ENCODE results near the gene SNRPD2.
"Not testable (repeated sequence)": the region's sequence is repeated elsewhere in the genome, so short reads cannot be mapped to it uniquely, and the experiment has no call there.

The SNRPD2 gene

GRCh38 chr19:45728683-45729082, 36.9 kb upstream of the SNRPD2 start:
- H3K36me3 ChIP-seq (ENCODE audit: control insufficient read depth in 4 of 4, insufficient read depth in 4 of 4, low read length in 3 of 4); H3K9me3 ChIP-seq (ENCODE audit: control extremely low read depth in 1 of 5, control insufficient read depth in 4 of 5, insufficient read depth in 2 of 5, low read depth in 1 of 5, low read length in 4 of 5); DNase-seq; H3K27me3 ChIP-seq (replicated peaks in 2 of 5; ENCODE audit: control insufficient read depth in 4 of 5, insufficient read depth in 5 of 5, low read length in 4 of 5); H3K27ac ChIP-seq (ENCODE audit: insufficient read depth in 1 of 2, low read depth in 1 of 2, low read length in 2 of 2, poor library complexity in 1 of 2, severe bottlenecking in 2 of 2); H3K4me3 ChIP-seq (ENCODE audit: control insufficient read depth in 1 of 7, extremely low read depth in 1 of 7, insufficient read depth in 4 of 7, low read depth in 2 of 7, low read length in 6 of 7); POLR2A ChIA-PET: not testable (repeated sequence)
- peaks cover 2 to 12% (median 9%) of the 10 kb centered on the region in 4 experiments for H3K4me1 ChIP-seq (ENCODE audit: control extremely low read depth in 1 of 4, control insufficient read depth in 4 of 4, insufficient read depth in 4 of 4, low read length in 3 of 4)
- CTCF ChIA-PET, result interaction anchor here (1.1 kb wide), 1 partner anchor 12 kb away, joined by 4 read pairs; no protein-coding TSS in a partner anchor
- WGBS (ENCODE audit: insufficient coverage), result 96% methylated on average over 15 of the region's 18 CpGs

- H3K36me3 ChIP-seq (ENCODE audit: control insufficient read depth in 4 of 4, insufficient read depth in 4 of 4, low read length in 3 of 4), result peaks cover 7 to 13% (median 11%) of the 10 kb centered on the region in 4 experiments
- 91% methylated on average over 10 of the region's 11 CpGs for WGBS (ENCODE audit: insufficient coverage)
- CTCF ChIA-PET, result interaction anchor here (0.6 to 1.7 kb wide), 3 partner anchors 20 to 50 kb away, joined by 3 to 4 read pairs (median 3); no protein-coding TSS in a partner anchor
- POLR2A ChIA-PET; H3K27me3 ChIP-seq (replicated peaks in 2 of 5; ENCODE audit: control insufficient read depth in 4 of 5, insufficient read depth in 5 of 5, low read length in 4 of 5); H3K4me3 ChIP-seq (ENCODE audit: control insufficient read depth in 1 of 7, extremely low read depth in 1 of 7, insufficient read depth in 4 of 7, low read depth in 2 of 7, low read length in 6 of 7); DNase-seq; H3K27ac ChIP-seq (ENCODE audit: insufficient read depth in 1 of 2, low read depth in 1 of 2, low read length in 2 of 2, poor library complexity in 1 of 2, severe bottlenecking in 2 of 2); H3K9me3 ChIP-seq (ENCODE audit: control extremely low read depth in 1 of 5, control insufficient read depth in 4 of 5, insufficient read depth in 2 of 5, low read depth in 1 of 5, low read length in 4 of 5): not testable (repeated sequence)
- H3K4me1 ChIP-seq (ENCODE audit: control extremely low read depth in 1 of 4, control insufficient read depth in 4 of 4, insufficient read depth in 4 of 4, low read length in 3 of 4), result peaks cover 2 to 22% (median 16%) of the 10 kb centered on the region in 4 experiments
Measured at GRCh38 chr19:45720065-45720464, 28.3 kb upstream of the SNRPD2 start.

- Histone ChIP-seq H3K36me3 (ENCODE audit: control insufficient read depth in 4 of 4, insufficient read depth in 4 of 4, low read length in 3 of 4) (peaks cover 5 to 13% (median 7%) of the 10 kb centered on the region in 4 experiments), H3K4me3 (ENCODE audit: control insufficient read depth in 1 of 7, extremely low read depth in 1 of 7, insufficient read depth in 4 of 7, low read depth in 2 of 7, low read length in 6 of 7) (peak overlapping the region in 6 of 7 experiments; percentile 63 to 98 (median 93)), H3K4me1 (ENCODE audit: control extremely low read depth in 1 of 4, control insufficient read depth in 4 of 4, insufficient read depth in 4 of 4, low read length in 3 of 4) (peaks cover 2 to 22% (median 16%) of the 10 kb centered on the region in 4 experiments), H3K9me3 (ENCODE audit: control extremely low read depth in 1 of 5, control insufficient read depth in 4 of 5, insufficient read depth in 2 of 5, low read depth in 1 of 5, low read length in 4 of 5) (no peaks in the 10 kb centered on the region), H3K27me3 (replicated peaks in 2 of 5; ENCODE audit: control insufficient read depth in 4 of 5, insufficient read depth in 5 of 5, low read length in 4 of 5) (no peaks in the 10 kb centered on the region), H3K27ac (ENCODE audit: insufficient read depth in 1 of 2, low read depth in 1 of 2, low read length in 2 of 2, poor library complexity in 1 of 2, severe bottlenecking in 2 of 2) (peak overlapping the region; percentile 83 to 92)
- ChIA-PET POLR2A (interaction anchor here (1.6 kb wide), 1 partner anchor 13 kb away, joined by 6 read pairs; the partner anchor contains the start of gene FBXO46), CTCF (interaction anchor here (1.0 to 1.9 kb wide), 2 partner anchors 12 to 51 kb away, joined by 6 to 7 read pairs; partner anchors contain the start of genes FBXO46 and SIX5)
- WGBS (ENCODE audit: insufficient coverage), result 89% methylated on average over 9 of the region's 12 CpGs
- DNase-seq, result no peak
Measured at GRCh38 chr19:45717983-45718650, 26.4 kb upstream of the SNRPD2 start.

GRCh38 chr19:45717131-45717982, 25.6 kb upstream of the SNRPD2 start:
- peaks cover 2 to 22% (median 16%) of the 10 kb centered on the region in 4 experiments for H3K4me1 ChIP-seq (ENCODE audit: control extremely low read depth in 1 of 4, control insufficient read depth in 4 of 4, insufficient read depth in 4 of 4, low read length in 3 of 4)
- H3K36me3 ChIP-seq (ENCODE audit: control insufficient read depth in 4 of 4, insufficient read depth in 4 of 4, low read length in 3 of 4), result peaks cover 7 to 20% (median 10%) of the 10 kb centered on the region in 4 experiments
- H3K27me3 ChIP-seq (replicated peaks in 2 of 5; ENCODE audit: control insufficient read depth in 4 of 5, insufficient read depth in 5 of 5, low read length in 4 of 5), result no peaks in the 10 kb centered on the region
- ChIA-PET CTCF (interaction anchor here (0.7 to 1.9 kb wide), 5 partner anchors 13 to 52 kb away, joined by 3 to 7 read pairs (median 4); partner anchors contain the start of genes FBXO46 and SIX5), POLR2A (interaction anchor here (0.7 to 1.6 kb wide), 6 partner anchors 12 to 93 kb away, joined by 3 to 9 read pairs (median 6); partner anchors contain the start of genes FBXO46, QPCTL and SIX5)
- WGBS (ENCODE audit: insufficient coverage), result 0% methylated on average over 29 of the region's 51 CpGs
- H3K9me3 ChIP-seq (ENCODE audit: control extremely low read depth in 1 of 5, control insufficient read depth in 4 of 5, insufficient read depth in 2 of 5, low read depth in 1 of 5, low read length in 4 of 5), result no peaks in the 10 kb centered on the region
- peak overlapping the region; percentile 83 to 92 for H3K27ac ChIP-seq (ENCODE audit: insufficient read depth in 1 of 2, low read depth in 1 of 2, low read length in 2 of 2, poor library complexity in 1 of 2, severe bottlenecking in 2 of 2)
- DNase-seq, result peak; percentile 99 to 100 (median 100)
- peak overlapping the region; percentile 39 to 98 (median 93) for H3K4me3 ChIP-seq (ENCODE audit: control insufficient read depth in 1 of 7, extremely low read depth in 1 of 7, insufficient read depth in 4 of 7, low read depth in 2 of 7, low read length in 6 of 7)

GRCh38 chr19:45716359-45717130, 24.8 kb upstream of the SNRPD2 start:
- Histone ChIP-seq H3K4me3 (ENCODE audit: control insufficient read depth in 1 of 7, extremely low read depth in 1 of 7, insufficient read depth in 4 of 7, low read depth in 2 of 7, low read length in 6 of 7) (peak overlapping the region; percentile 39 to 98 (median 93)), H3K4me1 (ENCODE audit: control extremely low read depth in 1 of 4, control insufficient read depth in 4 of 4, insufficient read depth in 4 of 4, low read length in 3 of 4) (peaks cover 2 to 22% (median 16%) of the 10 kb centered on the region in 4 experiments), H3K27ac (ENCODE audit: insufficient read depth in 1 of 2, low read depth in 1 of 2, low read length in 2 of 2, poor library complexity in 1 of 2, severe bottlenecking in 2 of 2) (peak overlapping the region; percentile 4 to 90), H3K9me3 (ENCODE audit: control extremely low read depth in 1 of 5, control insufficient read depth in 4 of 5, insufficient read depth in 2 of 5, low read depth in 1 of 5, low read length in 4 of 5) (no peaks in the 10 kb centered on the region), H3K27me3 (replicated peaks in 2 of 5; ENCODE audit: control insufficient read depth in 4 of 5, insufficient read depth in 5 of 5, low read length in 4 of 5) (no peaks in the 10 kb centered on the region), H3K36me3 (ENCODE audit: control insufficient read depth in 4 of 4, insufficient read depth in 4 of 4, low read length in 3 of 4) (peaks cover 5 to 25% (median 11%) of the 10 kb centered on the region in 4 experiments)
- ChIA-PET CTCF (interaction anchor here (0.7 to 1.9 kb wide), 5 partner anchors 13 to 53 kb away, joined by 3 to 7 read pairs (median 4); partner anchors contain the start of genes FBXO46 and SIX5), POLR2A (interaction anchor here (0.7 to 1.6 kb wide), 6 partner anchors 13 to 93 kb away, joined by 3 to 9 read pairs (median 6); partner anchors contain the start of genes FBXO46, QPCTL and SIX5)
- WGBS (ENCODE audit: insufficient coverage), result 4% methylated on average over 14 of the region's 24 CpGs
- peak; percentile 13 to 46 (median 41) for DNase-seq

- no peak for DNase-seq
- Histone ChIP-seq H3K4me3 (ENCODE audit: control insufficient read depth in 1 of 7, extremely low read depth in 1 of 7, insufficient read depth in 4 of 7, low read depth in 2 of 7, low read length in 6 of 7) (no peak overlapping the region), H3K27ac (ENCODE audit: insufficient read depth in 1 of 2, low read depth in 1 of 2, low read length in 2 of 2, poor library complexity in 1 of 2, severe bottlenecking in 2 of 2) (no peak overlapping the region), H3K36me3 (ENCODE audit: control insufficient read depth in 4 of 4, insufficient read depth in 4 of 4, low read length in 3 of 4) (peaks cover 2 to 33% (median 19%) of the 10 kb centered on the region in 4 experiments), H3K27me3 (replicated peaks in 2 of 5; ENCODE audit: control insufficient read depth in 4 of 5, insufficient read depth in 5 of 5, low read length in 4 of 5) (no peaks in the 10 kb centered on the region), H3K9me3 (ENCODE audit: control extremely low read depth in 1 of 5, control insufficient read depth in 4 of 5, insufficient read depth in 2 of 5, low read depth in 1 of 5, low read length in 4 of 5) (no peaks in the 10 kb centered on the region), H3K4me1 (ENCODE audit: control extremely low read depth in 1 of 4, control insufficient read depth in 4 of 4, insufficient read depth in 4 of 4, low read length in 3 of 4) (peaks cover 2 to 22% (median 16%) of the 10 kb centered on the region in 4 experiments)
- 100% methylated on average over 1 of the region's 3 CpGs for WGBS (ENCODE audit: insufficient coverage)
- CTCF ChIA-PET, result interaction anchor here (0.7 to 1.6 kb wide), 5 partner anchors 15 to 312 kb away, joined by 3 to 4 read pairs (median 4); partner anchors contain the start of gene QPCTL
- POLR2A ChIA-PET, result no interaction called here
Measured at GRCh38 chr19:45715139-45715538, 23.4 kb upstream of the SNRPD2 start.

Measured in common myeloid progenitor, CD34-positive (primary cell).